Measurements from ENCODE around the gene GGCT. TPM values are rescaled to one million over a fixed set of nuclear protein-coding genes. Genes with fewer than 3 reads are reported as not detected.
"Not testable (repeated sequence)": the region's sequence is repeated elsewhere in the genome, so short reads cannot be mapped to it uniquely, and the experiment has no call there.

Gene GGCT
- total RNA-seq, 2 experiments from 2014 or later, result 6.3 to 6.6 TPM

DNA sequence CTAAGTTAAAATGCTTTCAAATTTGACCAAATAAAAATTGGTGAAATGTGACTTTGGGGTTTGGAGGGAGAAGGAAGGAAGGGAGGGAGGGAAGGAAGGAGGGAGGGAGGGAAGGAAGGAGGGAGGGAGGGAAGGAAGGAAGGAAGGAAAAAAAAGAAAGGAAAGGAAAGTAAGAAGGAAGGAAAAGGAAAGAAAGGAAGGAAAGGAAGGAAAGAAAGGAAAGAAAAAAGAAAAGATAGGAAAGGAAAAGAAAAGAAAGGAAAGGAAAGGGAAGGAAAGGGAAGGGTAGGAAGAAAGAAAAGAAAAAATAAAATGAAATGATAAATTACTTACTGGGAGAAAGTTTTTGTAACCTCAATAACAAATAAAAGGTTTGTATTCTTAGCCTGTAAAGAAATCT lies 24.1 kb upstream of the GGCT start:
- H3K27ac ChIP-seq (ENCODE audit: low read depth in 1 of 2, low read length in 2 of 2), result no peak overlapping the region
- ATAC-seq (ENCODE audit: poor library complexity) (no peak), DNase-seq (no peak)
- Mint-ChIP-seq H3K27ac (no peak overlapping the region), H3K36me3 (ENCODE audit: low read depth) (no peaks in the 10 kb centered on the region), H3K4me1 (ENCODE audit: low read depth) (no peaks in the 10 kb centered on the region), H3K9me3 (no peaks in the 10 kb centered on the region), H3K27me3 (no peaks in the 10 kb centered on the region), H3K4me3 (no peak overlapping the region)
- H3K36me3 ChIP-seq (ENCODE audit: insufficient read depth, low read length), result no peaks in the 10 kb centered on the region
- intact Hi-C loops (cut with DNase I, micrococcal nuclease), result no loop called here
- POLR2A ChIA-PET, result no interaction called here
- H3K4me1 ChIP-seq (ENCODE audit: insufficient read depth, low read length), result no peaks in the 10 kb centered on the region
- H3K4me3 ChIP-seq (ENCODE audit: low read length), result no peak overlapping the region
- no peaks in the 10 kb centered on the region for H3K9me3 ChIP-seq (ENCODE audit: control insufficient read depth in 1 of 2, insufficient read depth in 1 of 2, low read length in 2 of 2)
- no peaks in the 10 kb centered on the region for H3K27me3 ChIP-seq (ENCODE audit: control insufficient read depth in 1 of 2, insufficient read depth in 2 of 2, low read length in 2 of 2)
- CTCF ChIA-PET, result no interaction called here
- TF ChIP-seq CTCF (IDR thresholded peaks at IDR 0.05), result no peak

GRCh38 chr7:30527297-30527696 lies 22.7 kb upstream of the GGCT start:
- H3K4me1 ChIP-seq (ENCODE audit: insufficient read depth, low read length); ATAC-seq (ENCODE audit: poor library complexity); H3K9me3 Mint-ChIP-seq; H3K27me3 Mint-ChIP-seq; H3K36me3 ChIP-seq (ENCODE audit: insufficient read depth, low read length); H3K4me1 Mint-ChIP-seq (ENCODE audit: low read depth); H3K27ac Mint-ChIP-seq; H3K9me3 ChIP-seq (ENCODE audit: control insufficient read depth in 1 of 2, insufficient read depth in 1 of 2, low read length in 2 of 2); H3K36me3 Mint-ChIP-seq (ENCODE audit: low read depth); POLR2A ChIA-PET; H3K4me3 Mint-ChIP-seq; H3K27me3 ChIP-seq (ENCODE audit: control insufficient read depth in 1 of 2, insufficient read depth in 2 of 2, low read length in 2 of 2); DNase-seq; CTCF ChIA-PET; intact Hi-C loops (cut with DNase I, micrococcal nuclease); H3K27ac ChIP-seq (ENCODE audit: low read depth in 1 of 2, low read length in 2 of 2); H3K4me3 ChIP-seq (ENCODE audit: low read length): not testable (repeated sequence)

- Mint-ChIP-seq H3K9me3 (no peaks in the 10 kb centered on the region), H3K27me3 (no peaks in the 10 kb centered on the region), H3K36me3 (ENCODE audit: low read depth) (peaks cover 7% of the 10 kb centered on the region), H3K4me3 (no peak overlapping the region), H3K4me1 (ENCODE audit: low read depth) (no peaks in the 10 kb centered on the region), H3K27ac (no peak overlapping the region)
- ATAC-seq (ENCODE audit: poor library complexity) (no peak), DNase-seq (no peak)
- H3K36me3 ChIP-seq (ENCODE audit: insufficient read depth, low read length), result peaks cover 6% of the 10 kb centered on the region
- no peaks in the 10 kb centered on the region for H3K27me3 ChIP-seq (ENCODE audit: control insufficient read depth in 1 of 2, insufficient read depth in 2 of 2, low read length in 2 of 2)
- intact Hi-C loops (cut with DNase I, micrococcal nuclease), result no loop called here
- ChIA-PET CTCF (no interaction called here), POLR2A (no interaction called here)
- TF ChIP-seq CTCF (IDR thresholded peaks at IDR 0.05), result no peak
- H3K4me3 ChIP-seq (ENCODE audit: low read length), result no peak overlapping the region
- H3K4me1 ChIP-seq (ENCODE audit: insufficient read depth, low read length), result no peaks in the 10 kb centered on the region
- H3K27ac ChIP-seq (ENCODE audit: low read depth in 1 of 2, low read length in 2 of 2), result no peak overlapping the region
- H3K9me3 ChIP-seq (ENCODE audit: control insufficient read depth in 1 of 2, insufficient read depth in 1 of 2, low read length in 2 of 2), result no peaks in the 10 kb centered on the region
Measured at GRCh38 chr7:30526163-30526562, 21.5 kb upstream of the GGCT start.

DNA sequence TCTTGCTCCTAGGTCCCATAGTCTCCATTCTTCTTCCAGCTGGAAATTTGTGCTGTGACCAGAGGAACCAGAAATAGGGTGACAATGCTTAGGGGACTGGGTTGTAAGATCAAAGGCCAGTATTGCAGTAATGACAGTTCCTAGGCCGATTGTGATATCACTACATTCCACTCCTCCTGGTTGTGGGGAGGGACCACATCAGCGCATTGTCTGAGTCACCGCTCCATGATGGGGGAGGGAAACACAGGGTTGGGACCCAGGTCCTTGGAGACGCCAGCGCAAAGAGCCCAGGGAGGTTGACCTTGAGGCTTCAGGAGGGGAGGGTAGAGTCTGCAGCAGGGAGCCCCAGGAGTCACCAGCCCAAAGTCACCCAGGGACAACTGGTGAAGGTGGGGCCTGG lies 20.8 kb upstream of the GGCT start:
- Histone ChIP-seq H3K9me3 (ENCODE audit: control insufficient read depth in 1 of 2, insufficient read depth in 1 of 2, low read length in 2 of 2) (no peaks in the 10 kb centered on the region), H3K27me3 (ENCODE audit: control insufficient read depth in 1 of 2, insufficient read depth in 2 of 2, low read length in 2 of 2) (no peaks in the 10 kb centered on the region), H3K4me3 (ENCODE audit: low read length) (no peak overlapping the region), H3K4me1 (ENCODE audit: insufficient read depth, low read length) (no peaks in the 10 kb centered on the region), H3K36me3 (ENCODE audit: insufficient read depth, low read length) (peaks cover 6% of the 10 kb centered on the region), H3K27ac (ENCODE audit: low read depth in 1 of 2, low read length in 2 of 2) (no peak overlapping the region)
- Mint-ChIP-seq H3K4me3 (no peak overlapping the region), H3K4me1 (ENCODE audit: low read depth) (no peaks in the 10 kb centered on the region), H3K27ac (no peak overlapping the region), H3K36me3 (ENCODE audit: low read depth) (peaks cover 7% of the 10 kb centered on the region), H3K27me3 (no peaks in the 10 kb centered on the region), H3K9me3 (no peaks in the 10 kb centered on the region)
- CTCF ChIA-PET, result no interaction called here
- intact Hi-C loops (cut with DNase I, micrococcal nuclease), result no loop called here
- no peak for TF ChIP-seq CTCF (IDR thresholded peaks at IDR 0.05)
- ATAC-seq (ENCODE audit: poor library complexity) (no peak), DNase-seq (no peak)
- POLR2A ChIA-PET, result no interaction called here
